Mammary epithelial cell (primary cell): ENCODE measurements around the gene SYNE2.

ENCODE experiments used
- CTCF ChIP-seq, 2 donors: IDR thresholded peaks in 1 of 2; conservative IDR thresholded peaks in 1 of 2; 2 replicates each; pipeline ENCODE4 v1.5.1; 2011 to 2012; ENCODE audit warnings: inconsistent platforms in 2 of 2, low read length in 2 of 2, mild to moderate bottlenecking in 2 of 2, control low read depth in 1 of 2, low read depth in 1 of 2; ENCODE audit not compliant: insufficient read depth in 1 of 2; ENCODE audit errors: extremely low read depth in 1 of 2
- EZH2 ChIP-seq: IDR thresholded peaks from 2 replicates; pipeline ENCODE4 v1.6.1; 2012; ENCODE audit warnings: low read length, inconsistent platforms, borderline replicate concordance

GRCh38 chr14:64091217-64091616 lies 238.4 kb downstream of the SYNE2 start:
- TF ChIP-seq CTCF (conservative IDR thresholded peaks at IDR 0.05 in 1 of 2, IDR thresholded peaks at IDR 0.05 in 1 of 2; ENCODE audit: extremely low read depth in 1 of 2, insufficient read depth in 1 of 2, low read depth in 1 of 2, low read length in 2 of 2): no peak
- TF ChIP-seq EZH2: no peak
